ENCODE data around the gene NEUROD2. TPM values are rescaled to one million over a fixed set of nuclear protein-coding genes. Genes with fewer than 3 reads are reported as not detected.
A peak's percentile ranks its signal among the peaks of the same experiment; 100 is the strongest.

NEUROD2 gene
- total RNA-seq, 1 donor from 2014 or later: not detected

DNA sequence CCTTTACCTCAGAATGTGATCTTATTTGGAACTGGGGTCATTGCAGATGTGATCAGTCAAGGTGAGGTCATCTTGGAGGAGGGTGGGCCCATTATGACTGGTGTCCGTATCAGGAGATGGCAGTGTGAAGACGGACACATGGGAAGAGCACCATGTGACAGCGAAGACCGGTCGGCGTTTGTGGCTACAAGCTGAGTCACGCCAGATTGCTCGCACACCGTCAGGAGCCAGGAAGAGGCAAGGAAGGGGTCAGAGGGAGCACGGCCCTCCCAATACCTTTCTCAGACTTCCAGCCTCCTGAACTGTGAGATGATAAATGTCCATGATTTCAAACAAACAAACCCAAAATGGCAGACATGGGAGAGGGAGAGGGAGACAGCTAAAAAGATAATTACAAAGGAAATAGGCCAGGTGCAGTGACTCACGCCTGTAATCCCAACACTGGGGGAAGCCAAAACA is 42.4 kb upstream of the NEUROD2 start:
- no peaks in the 10 kb centered on the region for H3K9me3 Mint-ChIP-seq (ENCODE audit: unreplicated experiment)
- H3K27me3 ChIP-seq (ENCODE audit: insufficient read depth, low read length): no peaks in the 10 kb centered on the region
- no peaks in the 10 kb centered on the region for H3K4me1 ChIP-seq (ENCODE audit: insufficient read depth, low read length)
- H3K4me3 ChIP-seq (ENCODE audit: insufficient read depth, low read depth, low read length): no peak overlapping the region
- no peak overlapping the region for H2AFZ ChIP-seq (ENCODE audit: low read depth, low read length)
- H3K27ac ChIP-seq (ENCODE audit: low read depth, low read length): no peak overlapping the region
- no peak overlapping the region for H3K4me2 ChIP-seq (ENCODE audit: low read length)
- DNase-seq (ENCODE audit: low read depth) (peak; percentile 21), FAIRE-seq (no peak)
- H3K27ac Mint-ChIP-seq (ENCODE audit: unreplicated experiment): no peak overlapping the region
- H3K9me3 ChIP-seq (ENCODE audit: insufficient read depth, low read depth, low read length): no peaks in the 10 kb centered on the region
- H3K4me3 Mint-ChIP-seq (ENCODE audit: unreplicated experiment): no peak overlapping the region
- H3K36me3 Mint-ChIP-seq (ENCODE audit: low read depth, unreplicated experiment): peaks cover 5% of the 10 kb centered on the region
- peaks cover 74% of the 10 kb centered on the region for H4K20me1 ChIP-seq (ENCODE audit: insufficient read depth, low read length)
- TF ChIP-seq, protein P1, sequence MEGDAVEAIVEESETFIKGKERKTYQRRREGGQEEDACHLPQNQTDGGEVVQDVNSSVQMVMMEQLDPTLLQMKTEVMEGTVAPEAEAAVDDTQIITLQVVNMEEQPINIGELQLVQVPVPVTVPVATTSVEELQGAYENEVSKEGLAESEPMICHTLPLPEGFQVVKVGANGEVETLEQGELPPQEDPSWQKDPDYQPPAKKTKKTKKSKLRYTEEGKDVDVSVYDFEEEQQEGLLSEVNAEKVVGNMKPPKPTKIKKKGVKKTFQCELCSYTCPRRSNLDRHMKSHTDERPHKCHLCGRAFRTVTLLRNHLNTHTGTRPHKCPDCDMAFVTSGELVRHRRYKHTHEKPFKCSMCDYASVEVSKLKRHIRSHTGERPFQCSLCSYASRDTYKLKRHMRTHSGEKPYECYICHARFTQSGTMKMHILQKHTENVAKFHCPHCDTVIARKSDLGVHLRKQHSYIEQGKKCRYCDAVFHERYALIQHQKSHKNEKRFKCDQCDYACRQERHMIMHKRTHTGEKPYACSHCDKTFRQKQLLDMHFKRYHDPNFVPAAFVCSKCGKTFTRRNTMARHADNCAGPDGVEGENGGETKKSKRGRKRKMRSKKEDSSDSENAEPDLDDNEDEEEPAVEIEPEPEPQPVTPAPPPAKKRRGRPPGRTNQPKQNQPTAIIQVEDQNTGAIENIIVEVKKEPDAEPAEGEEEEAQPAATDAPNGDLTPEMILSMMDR (IDR thresholded peaks at IDR 0.05; ENCODE audit: insufficient read depth, low read depth, low read length): no peak
- TF ChIP-seq EZH2 (IDR thresholded peaks at IDR 0.05; ENCODE audit: insufficient read depth, low read length): no peak
- peaks cover 28% of the 10 kb centered on the region for H3K4me1 Mint-ChIP-seq (ENCODE audit: low read depth, unreplicated experiment)
- H3K79me2 ChIP-seq (ENCODE audit: insufficient read depth, low read length): peaks cover 25% of the 10 kb centered on the region
- no peaks in the 10 kb centered on the region for H3K27me3 Mint-ChIP-seq (ENCODE audit: low read depth, unreplicated experiment)
- no peaks in the 10 kb centered on the region for H3K36me3 ChIP-seq (ENCODE audit: insufficient read depth, low read length)
- H3K9ac ChIP-seq (ENCODE audit: low read length): no peak overlapping the region

GRCh38 chr17:39648616-39649366 is 41.1 kb upstream of the NEUROD2 start:
- no peak overlapping the region for H3K27ac ChIP-seq (ENCODE audit: low read depth, low read length)
- peaks cover 31% of the 10 kb centered on the region for H3K4me1 Mint-ChIP-seq (ENCODE audit: low read depth, unreplicated experiment)

More at GRCh38 chr17:39648616-39649366, 41.1 kb upstream of the NEUROD2 start:
- Mint-ChIP-seq H3K36me3 (ENCODE audit: low read depth, unreplicated experiment) (peaks cover 2% of the 10 kb centered on the region), H3K27ac (ENCODE audit: unreplicated experiment) (peak overlapping the region; percentile 66), H3K4me3 (ENCODE audit: unreplicated experiment) (peak overlapping the region; percentile 17), H3K9me3 (ENCODE audit: unreplicated experiment) (no peaks in the 10 kb centered on the region), H3K27me3 (ENCODE audit: low read depth, unreplicated experiment) (no peaks in the 10 kb centered on the region)
- no peak overlapping the region for H3K4me3 ChIP-seq (ENCODE audit: insufficient read depth, low read depth, low read length)
- no peaks in the 10 kb centered on the region for H3K9me3 ChIP-seq (ENCODE audit: insufficient read depth, low read depth, low read length)
- no peak overlapping the region for H3K9ac ChIP-seq (ENCODE audit: low read length)
- H2AFZ ChIP-seq (ENCODE audit: low read depth, low read length): no peak overlapping the region
- no peaks in the 10 kb centered on the region for H3K27me3 ChIP-seq (ENCODE audit: insufficient read depth, low read length)
- H3K4me1 ChIP-seq (ENCODE audit: insufficient read depth, low read length): no peaks in the 10 kb centered on the region
- H4K20me1 ChIP-seq (ENCODE audit: insufficient read depth, low read length): peaks cover 72% of the 10 kb centered on the region
- peaks cover 36% of the 10 kb centered on the region for H3K79me2 ChIP-seq (ENCODE audit: insufficient read depth, low read length)
- no peak overlapping the region for H3K4me2 ChIP-seq (ENCODE audit: low read length)
- H3K36me3 ChIP-seq (ENCODE audit: insufficient read depth, low read length): no peaks in the 10 kb centered on the region
- FAIRE-seq (no peak), DNase-seq (ENCODE audit: low read depth) (peak; percentile 76)
- TF ChIP-seq, protein P1 (IDR thresholded peaks at IDR 0.05; ENCODE audit: insufficient read depth, low read depth, low read length): no peak
- TF ChIP-seq EZH2 (IDR thresholded peaks at IDR 0.05; ENCODE audit: insufficient read depth, low read length): no peak

Measured in astrocyte (in vitro differentiated cells and primary cell).